GM23338 (cell line): Measurements from ENCODE around the gene TSPAN13. TPM values are rescaled to one million over a fixed set of nuclear protein-coding genes. Genes with fewer than 3 reads are reported as not detected.

Experiments used
- ATAC-seq: fragments of 200-7000 bp; cut with Tn5 transposase; 3 replicates; pipeline ENCODE4 v1.9.1; 2020
- DNase-seq: peaks from one replicate; pipeline ENCODE4 v3.0.0-alpha.2; 2015; ENCODE audit warnings: low spot score
- H2AFZ ChIP-seq: fragments of 200-600 bp; sonication (generic); 2 replicates; pipeline ENCODE4 v1.8.0; 2016; ENCODE audit warnings: antibody characterized with exemption, mild to moderate bottlenecking, moderate library complexity
- H3F3A ChIP-seq: fragments of 200-600 bp; sonication (generic); replicated peaks from 2 replicates; pipeline ENCODE4 v1.8.0; 2017; ENCODE audit warnings: antibody characterized with exemption, mixed run types, low read depth
- H3K27ac ChIP-seq: fragments of 200-600 bp; sonication (generic); 2 replicates; pipeline ENCODE4 v1.6.1; 2016; ENCODE audit warnings: low read depth
- H3K27me3 ChIP-seq: fragments of 200-600 bp; sonication (generic); 2 replicates; pipeline ENCODE4 v1.8.0; 2016; ENCODE audit warnings: mild to moderate bottlenecking, mixed run types, moderate library complexity; ENCODE audit not compliant: insufficient read depth
- H3K36me3 ChIP-seq: fragments of 200-600 bp; sonication (generic); 2 replicates; pipeline ENCODE4 v1.8.0; 2016; ENCODE audit warnings: mild to moderate bottlenecking; ENCODE audit not compliant: insufficient read depth
- H3K4me1 ChIP-seq: fragments of 200-600 bp; sonication (generic); 2 replicates; pipeline ENCODE4 v1.8.0; 2016; ENCODE audit warnings: mild to moderate bottlenecking, moderate library complexity; ENCODE audit not compliant: insufficient read depth
- H3K4me2 ChIP-seq: fragments of 200-600 bp; sonication (generic); 2 replicates; pipeline ENCODE4 v1.7.1; 2017; ENCODE audit warnings: mixed run types
- H3K4me3 ChIP-seq: fragments of 200-600 bp; sonication (generic); 2 replicates; pipeline ENCODE4 v1.6.1; 2016; ENCODE audit warnings: mixed run types
- H3K79me2 ChIP-seq: fragments of 200-600 bp; sonication (generic); replicated peaks from 2 replicates; pipeline ENCODE4 v1.8.0; 2017; ENCODE audit warnings: mild to moderate bottlenecking; ENCODE audit not compliant: insufficient read depth
- H3K9me2 ChIP-seq: fragments of 200-600 bp; sonication (generic); 2 replicates; pipeline ENCODE4 v1.8.0; 2017; ENCODE audit not compliant: insufficient read depth
- H4K20me1 ChIP-seq: fragments of 200-600 bp; sonication (generic); replicated peaks from 2 replicates; pipeline ENCODE4 v1.8.0; 2017; ENCODE audit warnings: mild to moderate bottlenecking; ENCODE audit not compliant: insufficient read depth
- H3K27ac Mint-ChIP-seq: 2 replicates; pipeline ENCODE4 v1.8.0; 2020; ENCODE audit warnings: inconsistent platforms, mild to moderate bottlenecking, moderate library complexity, mixed read lengths
- H3K27me3 Mint-ChIP-seq: 3 replicates; pipeline ENCODE4 v1.8.0; 2022; ENCODE audit warnings: low read depth, mild to moderate bottlenecking, moderate library complexity, mixed read lengths, inconsistent platforms; ENCODE audit not compliant: insufficient read depth, poor library complexity
- H3K36me3 Mint-ChIP-seq: 3 replicates; pipeline ENCODE4 v1.8.0; 2021; ENCODE audit warnings: low read depth, mild to moderate bottlenecking, inconsistent platforms, moderate library complexity, mixed read lengths
- H3K4me1 Mint-ChIP-seq: 3 replicates; pipeline ENCODE4 v1.8.0; 2020; ENCODE audit warnings: mild to moderate bottlenecking, inconsistent platforms, mixed read lengths
- H3K4me3 Mint-ChIP-seq: 3 replicates; pipeline ENCODE4 v1.8.0; 2021; ENCODE audit warnings: moderate library complexity, mild to moderate bottlenecking, inconsistent platforms, mixed read lengths
- H3K9me3 Mint-ChIP-seq: 3 replicates; pipeline ENCODE4 v1.8.0; 2020; ENCODE audit warnings: moderate library complexity, mild to moderate bottlenecking, inconsistent platforms, mixed read lengths
- CTCF ChIP-seq, 2 experiments: fragments of 200-600 bp in 1 of 2; sonication (generic) in 1 of 2; conservative IDR thresholded peaks; 2 replicates each; pipeline versions ENCODE4 v1.5.1 to v1.6.1; 2016 to 2017; ENCODE audit warnings: antibody characterized with exemption in 2 of 2, low read depth in 2 of 2, mild to moderate bottlenecking in 2 of 2, moderate library complexity in 1 of 2
- ETS1 ChIP-seq: IDR thresholded peaks from 2 replicates; pipeline ENCODE4 v1.6.1; 2016; ENCODE audit warnings: antibody characterized with exemption
- EZH2phosphoT487 ChIP-seq: fragments of 200-600 bp; sonication (generic); IDR thresholded peaks from one replicate; pipeline ENCODE4 v1.8.1; 2018; ENCODE audit warnings: antibody characterized with exemption; ENCODE audit not compliant: unreplicated experiment
- JUNB ChIP-seq: IDR thresholded peaks from one replicate; pipeline ENCODE4 v1.6.1; 2016; ENCODE audit warnings: antibody characterized with exemption; ENCODE audit not compliant: unreplicated experiment
- NANOG ChIP-seq: IDR thresholded peaks from 2 replicates; pipeline ENCODE4 v1.6.1; 2016; ENCODE audit warnings: antibody characterized with exemption, borderline replicate concordance
- REST ChIP-seq: IDR thresholded peaks from one replicate; pipeline ENCODE4 v1.6.1; 2018; ENCODE audit warnings: antibody characterized with exemption; ENCODE audit not compliant: unreplicated experiment
- STAT1 ChIP-seq: IDR thresholded peaks from one replicate; pipeline ENCODE4 v1.6.1; 2016; ENCODE audit warnings: antibody characterized with exemption; ENCODE audit not compliant: unreplicated experiment
- polyA plus RNA-seq: library from polyadenylated mRNA; unstranded; fragments of >200 nt; fragmentation: Nextera tagmentation; extraction: Ambion mirVana; gene quantifications from 2 replicates; pipeline ENCODE4 v1.2.1, GENCODE V29; 2016
- total RNA-seq: library from RNA; depleted of rRNA; stranded (reverse); fragments of >200 nt; shearing (Covaris generic); gene quantifications from 2 replicates; pipeline ENCODE4 v1.2.3, GENCODE V29; 2014

Gene TSPAN13
- total and polyA plus RNA-seq, 2 experiments from 2014 or later: 27.6 to 40.9 TPM

GRCh38 chr7:16708511-16708910 is 45.0 kb upstream of the TSPAN13 start:
- peaks cover 39% of the 10 kb centered on the region for H3K36me3 Mint-ChIP-seq

GRCh38 chr7:16708980-16709379 is 44.6 kb upstream of the TSPAN13 start:
- Mint-ChIP-seq H3K27me3 (no peaks in the 10 kb centered on the region), H3K4me1 (peaks cover 10% of the 10 kb centered on the region; the same call in 2 of the 3 replicates), H3K36me3 (peaks cover 34% of the 10 kb centered on the region), H3K4me3 (no peak overlapping the region), H3K27ac (no peak overlapping the region), H3K9me3 (no peaks in the 10 kb centered on the region)
- Histone ChIP-seq H4K20me1 (no peaks in the 10 kb centered on the region), H2AFZ (no peak overlapping the region), H3K36me3 (peaks cover 16% of the 10 kb centered on the region; the same call in 1 of the 2 replicates), H3F3A (no peaks in the 10 kb centered on the region), H3K4me1 (no peaks in the 10 kb centered on the region; the same call in 1 of the 2 replicates), H3K27me3 (no peaks in the 10 kb centered on the region), H3K27ac (no peak overlapping the region), H3K4me3 (no peak overlapping the region), H3K9me2 (no peaks in the 10 kb centered on the region), H3K4me2 (no peak overlapping the region), H3K79me2 (no peaks in the 10 kb centered on the region)
- DNase-seq (peak; percentile 15), ATAC-seq (peak; percentile 41; the same call in 1 of the 3 replicates)
- TF ChIP-seq STAT1: no peak

More at GRCh38 chr7:16708511-16708910, 45.0 kb upstream of the TSPAN13 start:
- no peak overlapping the region for H2AFZ ChIP-seq
- H4K20me1 ChIP-seq: no peaks in the 10 kb centered on the region
- peaks cover 10% of the 10 kb centered on the region; the same call in 2 of the 3 replicates for H3K4me1 Mint-ChIP-seq
- H3K4me3 Mint-ChIP-seq: no peak overlapping the region
- H3K36me3 ChIP-seq: peaks cover 16% of the 10 kb centered on the region; the same call in 1 of the 2 replicates
- DNase-seq (peak; percentile 19), ATAC-seq (no peak)
- H3K4me2 ChIP-seq: 0 out of 2 replicates have a peak overlapping the region, but pooled peaks have one; percentile 24
- H3K9me3 Mint-ChIP-seq: no peaks in the 10 kb centered on the region
- no peaks in the 10 kb centered on the region for H3F3A ChIP-seq
- no peaks in the 10 kb centered on the region for H3K9me2 ChIP-seq
- no peak overlapping the region for H3K27ac Mint-ChIP-seq
- no peaks in the 10 kb centered on the region for H3K79me2 ChIP-seq
- H3K4me1 ChIP-seq: no peaks in the 10 kb centered on the region; the same call in 1 of the 2 replicates
- H3K27me3 Mint-ChIP-seq: no peaks in the 10 kb centered on the region
- H3K4me3 ChIP-seq: no peak overlapping the region
- TF ChIP-seq JUNB: no peak
- no peak for TF ChIP-seq ETS1
- no peak for TF ChIP-seq EZH2phosphoT487
- H3K27ac ChIP-seq: 0 out of 2 replicates have a peak overlapping the region, but pooled peaks have one; percentile 11
- H3K27me3 ChIP-seq: no peaks in the 10 kb centered on the region

DNA sequence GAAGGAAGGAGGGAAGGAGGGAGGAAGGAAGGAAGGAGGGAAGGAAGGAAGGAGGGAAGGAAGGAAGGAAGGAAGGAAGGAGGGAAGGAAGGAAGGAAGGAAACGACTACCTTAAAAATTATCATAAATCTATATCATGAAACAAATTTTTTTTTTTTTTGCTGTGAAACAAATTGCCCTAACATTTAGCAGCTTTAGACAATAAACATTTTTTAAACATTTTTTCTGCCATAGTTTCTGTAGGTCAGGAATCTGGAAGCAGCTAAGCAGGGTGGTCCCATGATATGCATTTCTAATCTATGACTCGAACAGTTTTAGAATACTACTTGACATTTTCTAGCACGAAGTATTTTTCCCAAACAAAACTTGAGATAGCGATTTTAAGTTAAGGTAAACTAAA is 42.9 kb upstream of the TSPAN13 start:
- H3K27ac Mint-ChIP-seq: no peak overlapping the region
- H3K9me3 Mint-ChIP-seq: no peaks in the 10 kb centered on the region
- no peak overlapping the region for H3K4me3 Mint-ChIP-seq
- TF ChIP-seq CTCF (conservative IDR thresholded peaks at IDR 0.05; ENCODE audit: low read depth in 2 of 2) (no peak), ETS1 (no peak), NANOG (no peak), REST (no peak)
- H3K36me3 ChIP-seq: peaks cover 5% of the 10 kb centered on the region; the same call in 1 of the 2 replicates
- H3K9me2 ChIP-seq: no peaks in the 10 kb centered on the region
- H3F3A ChIP-seq: no peaks in the 10 kb centered on the region
- peaks cover 10% of the 10 kb centered on the region; the same call in 2 of the 3 replicates for H3K4me1 Mint-ChIP-seq
- no peak for DNase-seq
- H3K4me3 ChIP-seq: no peak overlapping the region
- H3K27me3 Mint-ChIP-seq: no peaks in the 10 kb centered on the region
- H3K4me2 ChIP-seq: no peak overlapping the region
- H3K79me2 ChIP-seq: no peaks in the 10 kb centered on the region
- no peak overlapping the region for H2AFZ ChIP-seq
- no peaks in the 10 kb centered on the region for H3K27me3 ChIP-seq
- ATAC-seq: no peak
- peaks cover 21% of the 10 kb centered on the region; the same call in 2 of the 3 replicates for H3K36me3 Mint-ChIP-seq
- no peaks in the 10 kb centered on the region; the same call in 1 of the 2 replicates for H3K4me1 ChIP-seq
- no peak overlapping the region for H3K27ac ChIP-seq
- no peaks in the 10 kb centered on the region for H4K20me1 ChIP-seq
